Raji (cell line): ENCODE measurements around the gene NKX2-1.

Experiments used
- POLR2A ChIP-seq: IDR thresholded peaks from 2 replicates; pipeline ENCODE4 v1.6.1; 2011; ENCODE audit warnings: low read depth, low read length, control low read depth; ENCODE audit not compliant: insufficient read depth

The NKX2-1 gene

DNA sequence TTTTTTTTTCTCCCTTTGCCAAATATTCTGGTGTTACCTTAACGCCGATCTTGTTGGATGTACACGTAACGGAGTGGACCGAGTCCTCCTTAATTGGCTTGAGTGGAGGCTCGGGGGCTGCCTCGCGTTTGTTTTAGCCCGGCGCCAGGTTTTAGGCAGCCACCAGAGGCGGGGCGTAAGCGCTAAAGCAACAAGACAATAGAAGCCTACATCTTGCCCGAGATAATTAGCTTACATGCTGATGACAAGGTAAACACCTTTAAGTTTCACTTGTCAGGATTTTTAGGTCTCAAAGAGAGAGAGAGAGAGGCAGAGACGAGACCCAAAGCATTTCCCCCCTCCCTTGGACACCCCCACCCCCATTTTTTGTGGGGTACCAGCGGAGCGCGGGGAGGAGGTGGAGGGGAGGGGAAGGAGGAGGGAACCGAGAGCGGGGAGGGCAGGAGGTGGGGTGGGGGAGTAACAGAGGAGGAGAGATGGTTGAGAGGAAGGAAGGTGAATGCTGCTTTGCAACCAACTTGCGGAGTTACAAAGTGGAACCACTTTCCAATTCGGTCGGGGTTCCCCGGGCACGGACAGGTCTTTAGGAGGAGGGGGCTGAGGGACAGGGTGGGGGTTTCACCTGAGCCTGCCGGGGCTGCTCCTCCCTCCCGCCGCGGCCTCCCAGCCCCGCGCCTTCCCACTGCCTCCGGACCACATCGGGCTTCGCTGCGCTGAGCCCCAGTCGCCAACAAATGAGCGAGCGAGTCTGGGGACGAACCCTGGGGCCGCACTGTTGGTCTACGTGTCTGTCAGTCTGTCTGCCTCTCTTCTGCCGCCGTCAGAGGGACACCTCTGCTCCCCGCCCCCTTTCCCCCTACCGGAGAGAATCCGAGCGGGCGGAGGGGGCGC, at the start of gene NKX2-1:
NKX2-1 (minus strand) TSS at position 802 of the 891 bp plus-strand sequence; CDS start at position 699, 103 bp downstream.
- no peak for TF ChIP-seq POLR2A

DNA sequence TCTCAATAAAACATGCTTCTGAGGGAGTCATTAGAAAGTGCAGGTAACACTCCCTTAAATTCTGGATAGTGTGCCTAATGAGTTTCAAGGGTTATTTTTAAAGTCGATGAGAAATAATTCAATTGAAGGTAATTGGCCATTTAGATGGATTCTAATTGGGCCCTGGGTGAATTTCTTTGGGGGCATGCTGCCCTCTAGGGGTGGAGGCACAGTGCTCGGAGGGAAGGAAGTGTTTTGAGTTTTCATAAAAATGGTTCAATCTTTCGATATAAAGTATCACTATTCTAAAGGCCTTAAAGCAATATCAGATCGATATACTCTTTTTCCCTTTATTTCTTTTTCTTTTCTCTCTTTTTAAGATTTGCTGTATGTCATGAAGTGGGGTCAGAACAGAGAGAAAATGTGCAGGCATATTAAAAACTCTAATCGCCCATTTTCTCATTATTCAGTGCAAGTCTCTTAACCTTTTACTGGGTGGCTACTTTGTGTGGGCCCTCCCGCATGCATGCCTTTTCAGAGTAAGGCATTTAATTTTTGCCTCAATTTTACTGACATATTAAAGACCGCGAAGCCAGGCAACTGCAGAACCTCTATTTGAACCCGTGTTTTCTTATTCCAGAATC, 36.9 kb upstream of the NKX2-1 start:
- TF ChIP-seq POLR2A, result no peak

DNA sequence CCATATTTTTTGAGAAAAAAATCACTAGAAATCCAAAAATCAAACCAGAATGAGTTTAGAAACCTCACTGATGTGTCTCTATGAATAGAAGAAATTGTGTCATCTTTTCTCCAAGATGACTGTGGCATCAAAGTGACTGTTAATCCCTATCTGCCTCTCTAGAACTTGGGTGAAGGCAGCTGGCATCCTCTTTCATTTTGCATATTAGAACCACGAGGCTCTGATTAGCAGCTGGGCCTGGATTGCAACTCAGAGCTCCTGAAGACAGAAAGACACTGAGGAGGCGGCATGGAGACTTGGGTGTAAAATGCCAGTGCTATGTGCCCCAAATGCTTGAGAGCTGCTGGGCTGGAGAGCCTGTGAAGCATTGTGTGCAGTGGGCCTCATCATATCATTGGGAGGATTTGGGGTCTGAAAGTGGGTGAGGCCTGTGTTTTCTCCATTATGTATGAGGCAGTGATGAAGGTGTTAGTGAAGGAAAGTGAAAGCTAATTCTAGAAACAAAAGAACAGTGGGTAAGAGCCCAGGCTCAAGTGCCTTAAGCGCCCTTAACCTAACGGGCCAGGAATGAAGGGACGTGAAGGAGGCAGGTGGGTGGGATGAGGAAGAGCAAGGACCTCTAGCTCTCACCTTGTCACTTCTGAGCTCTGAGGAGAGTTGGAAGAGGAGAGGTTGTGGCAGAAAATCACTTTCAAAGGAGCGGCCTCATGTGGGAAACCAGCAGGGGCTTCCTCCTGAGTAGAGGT, 36.1 kb upstream of the NKX2-1 start:
- TF ChIP-seq POLR2A, result no peak

DNA sequence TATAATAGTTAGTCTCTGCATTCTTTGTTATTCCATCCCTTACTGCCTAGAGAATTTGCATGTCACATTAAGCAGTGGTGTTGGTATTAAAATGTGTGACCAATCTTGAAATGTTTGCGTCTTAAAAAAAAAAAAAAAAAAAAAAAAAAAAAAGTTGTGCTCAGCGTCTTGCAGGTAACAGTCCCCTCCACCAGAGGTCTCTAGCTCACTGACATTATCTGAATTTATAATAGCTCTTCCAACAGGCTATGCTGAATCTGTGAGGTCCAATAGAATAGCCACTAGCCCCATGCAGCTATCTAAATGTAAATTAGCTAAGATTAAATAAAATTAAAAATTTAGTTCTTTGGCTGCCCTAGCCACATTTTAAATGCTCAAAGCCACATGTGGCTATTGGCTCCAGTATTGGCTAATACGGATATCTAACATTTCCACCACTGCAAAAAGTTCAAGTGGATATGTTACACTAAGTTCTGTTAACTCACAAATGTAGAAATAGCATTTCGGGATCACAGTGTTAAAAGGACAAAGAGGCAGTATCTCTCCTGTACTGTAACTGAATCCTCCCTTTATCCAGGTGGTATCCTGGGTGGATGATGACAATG, 33.7 kb upstream of the NKX2-1 start:
- TF ChIP-seq POLR2A, result no peak

DNA sequence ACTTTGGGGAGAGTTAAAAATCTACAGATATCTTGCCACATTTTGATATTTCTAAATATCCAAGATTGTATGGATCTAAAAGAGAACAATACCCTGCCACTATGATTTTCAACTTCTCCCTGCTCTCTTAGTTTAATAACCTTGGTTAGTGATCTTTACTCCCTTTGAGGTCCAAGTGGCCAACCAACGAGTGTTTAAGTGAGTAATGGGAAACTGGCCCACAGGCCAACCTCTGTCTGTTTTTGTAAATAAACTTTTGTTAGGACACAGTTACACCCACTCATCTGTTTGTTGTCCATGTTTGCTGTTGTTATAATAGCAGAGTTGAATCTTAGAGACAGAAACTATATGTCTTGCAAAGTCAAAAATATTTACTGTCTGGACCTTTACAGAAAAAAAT, 30.9 kb upstream of the NKX2-1 start:
- no peak for TF ChIP-seq POLR2A

GRCh38 chr14:36538051-36538450, 18.0 kb upstream of the NKX2-1 start:
- TF ChIP-seq POLR2A, result no peak

- TF ChIP-seq POLR2A, result no peak
These were observed 9.0 kb upstream of the NKX2-1 start for GRCh38 chr14:36529062-36529461.

DNA sequence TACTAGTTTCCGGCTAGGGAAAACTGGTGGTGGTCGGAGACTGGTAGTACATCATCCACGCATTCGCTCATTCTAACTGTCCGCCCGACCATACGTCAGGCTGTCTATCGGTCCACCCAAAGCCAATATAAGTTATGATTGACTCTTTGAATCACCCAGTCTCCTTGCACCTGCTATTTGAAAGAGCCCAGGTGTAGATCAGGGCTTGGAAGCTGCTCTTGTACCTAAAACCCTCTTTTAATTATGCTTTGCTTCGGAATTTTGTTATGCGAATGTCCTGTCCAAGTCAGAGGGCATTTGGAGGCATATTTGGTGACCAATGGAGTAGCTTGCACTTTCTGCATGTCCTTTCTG, 5.7 kb upstream of the NKX2-1 start:
- TF ChIP-seq POLR2A, result no peak

- TF ChIP-seq POLR2A, result no peak
These were observed 5.1 kb upstream of the NKX2-1 start for GRCh38 chr14:36524874-36525745.

DNA sequence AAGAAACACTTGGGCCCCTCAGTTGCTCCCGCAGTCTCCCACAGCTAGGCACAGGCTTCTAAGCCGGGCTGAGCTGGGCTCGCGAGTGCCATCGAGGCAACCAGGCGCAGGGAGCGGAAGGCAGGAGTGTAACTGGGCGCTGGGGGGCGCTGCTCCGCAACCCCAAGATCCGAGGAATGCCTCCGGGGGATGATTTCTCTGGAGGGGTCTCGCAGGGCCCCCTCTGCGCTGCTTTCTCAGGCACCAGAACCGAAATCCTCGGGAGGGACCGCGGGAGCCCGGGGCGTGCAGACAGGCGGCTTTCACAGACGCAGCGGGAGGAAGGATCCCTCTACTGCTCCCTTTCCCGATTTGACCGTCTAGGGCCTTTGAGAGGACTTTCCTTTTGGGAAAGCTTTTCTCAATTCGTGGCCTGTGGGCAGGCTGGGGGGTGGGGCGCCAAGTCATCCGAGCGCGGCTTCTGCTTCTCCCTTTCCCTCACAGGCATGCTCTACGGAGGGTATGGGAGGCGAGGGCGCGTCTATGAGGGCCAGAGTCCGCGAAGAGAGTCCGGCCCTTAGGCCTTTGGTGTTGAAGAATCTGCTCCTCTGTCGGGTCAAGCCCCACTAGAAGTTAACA, 4.3 kb upstream of the NKX2-1 start:
- no peak for TF ChIP-seq POLR2A

DNA sequence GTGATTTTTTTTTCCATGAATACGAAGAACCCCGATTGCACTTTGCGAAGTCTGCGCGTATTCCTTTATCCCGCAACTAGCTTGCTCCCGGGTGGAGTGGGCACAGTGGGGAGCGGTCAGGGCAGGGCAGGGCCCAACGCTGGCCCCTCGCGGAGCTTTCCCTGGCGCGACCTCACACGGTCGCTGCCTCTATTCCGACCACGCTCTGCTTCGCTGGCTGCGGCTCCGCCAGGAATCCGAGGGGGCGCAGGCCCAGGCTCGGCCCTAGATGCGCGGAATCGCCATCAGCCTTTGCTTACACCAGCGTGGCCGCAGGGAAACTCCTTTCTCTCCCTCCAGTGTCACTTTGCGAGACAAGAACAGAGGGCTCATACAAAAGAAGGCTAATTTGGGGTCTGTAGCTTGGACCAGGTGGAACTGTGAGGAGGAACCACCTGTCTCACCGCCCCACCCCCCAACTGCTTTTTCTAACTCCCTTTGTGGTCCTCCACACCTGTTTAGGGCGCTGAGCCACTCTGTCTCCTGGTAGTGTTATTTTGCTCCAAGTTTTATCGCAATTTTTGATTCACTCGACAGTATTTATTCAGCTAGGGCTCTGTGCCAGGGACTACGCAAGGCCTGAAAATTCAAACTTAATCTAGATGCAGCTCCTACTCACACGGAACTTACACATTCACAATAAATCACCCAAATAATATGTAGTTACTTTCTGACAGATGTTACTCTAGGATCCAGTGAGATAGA, 3.1 kb upstream of the NKX2-1 start:
- TF ChIP-seq POLR2A, result no peak

- no peak for TF ChIP-seq POLR2A
These were observed 2.4 kb upstream of the NKX2-1 start for GRCh38 chr14:36522347-36522971.
